HCT116 (cell line): ENCODE results near the gene ZPBP.

Experiments used
- CBX3 ChIP-seq: IDR thresholded peaks from 2 replicates; pipeline ENCODE4 v1.6.1; 2012; ENCODE audit warnings: low read depth
- CEBPB ChIP-seq: IDR thresholded peaks from 2 replicates; pipeline ENCODE4 v1.6.1; 2012; ENCODE audit warnings: low read depth
- CTCF ChIP-seq, 3 experiments: fragments of 200-600 bp in 1 of 3; sonication (generic) in 1 of 3; IDR thresholded peaks in 2 of 3; conservative IDR thresholded peaks in 1 of 3; 2 replicates each; pipeline ENCODE4 v1.5.1; 2012 to 2017; ENCODE audit warnings: low read depth in 2 of 3, low read length in 2 of 3, antibody characterized with exemption in 1 of 3, borderline replicate concordance in 1 of 3, control low read depth in 1 of 3, mild to moderate bottlenecking in 1 of 3, mixed read lengths in 1 of 3, mixed run types in 1 of 3, moderate library complexity in 1 of 3; ENCODE audit not compliant: insufficient read depth in 1 of 3
- EZH2 ChIP-seq: fragments of 200-600 bp; sonication (generic); IDR thresholded peaks from 2 replicates; pipeline ENCODE4 v1.6.1; 2017; ENCODE audit warnings: antibody characterized with exemption, mixed run types
- REST ChIP-seq: IDR thresholded peaks from 2 replicates; pipeline ENCODE4 v1.6.1; 2012; ENCODE audit warnings: low read depth
- TCF7L2 ChIP-seq: IDR thresholded peaks from 2 replicates; pipeline ENCODE4 v1.7.0; 2011; ENCODE audit warnings: borderline replicate concordance, inconsistent platforms; ENCODE audit not compliant: insufficient read depth, insufficient read length; ENCODE audit errors: extremely low read depth

GRCh38 chr7:49995681-49996080, 97.4 kb downstream of the ZPBP start:
- TF ChIP-seq CBX3 (no peak), TCF7L2 (no peak), CTCF (IDR thresholded peaks at IDR 0.05 in 2 of 3, conservative IDR thresholded peaks at IDR 0.05 in 1 of 3; ENCODE audit: borderline replicate concordance in 1 of 3, insufficient read depth in 1 of 3, low read depth in 2 of 3, low read length in 2 of 3) (no peak), EZH2 (no peak), CEBPB (no peak), REST (no peak)
